ENCODE data around the gene HIBCH. TPM values are rescaled to one million over a fixed set of nuclear protein-coding genes. Genes with fewer than 3 reads are reported as not detected.
A peak's percentile ranks its signal among the peaks of the same experiment; 100 is the strongest.

The HIBCH gene
- total and polyA plus RNA-seq, 7 donors = 17.3 to 39.0 (median 22.3) TPM

DNA sequence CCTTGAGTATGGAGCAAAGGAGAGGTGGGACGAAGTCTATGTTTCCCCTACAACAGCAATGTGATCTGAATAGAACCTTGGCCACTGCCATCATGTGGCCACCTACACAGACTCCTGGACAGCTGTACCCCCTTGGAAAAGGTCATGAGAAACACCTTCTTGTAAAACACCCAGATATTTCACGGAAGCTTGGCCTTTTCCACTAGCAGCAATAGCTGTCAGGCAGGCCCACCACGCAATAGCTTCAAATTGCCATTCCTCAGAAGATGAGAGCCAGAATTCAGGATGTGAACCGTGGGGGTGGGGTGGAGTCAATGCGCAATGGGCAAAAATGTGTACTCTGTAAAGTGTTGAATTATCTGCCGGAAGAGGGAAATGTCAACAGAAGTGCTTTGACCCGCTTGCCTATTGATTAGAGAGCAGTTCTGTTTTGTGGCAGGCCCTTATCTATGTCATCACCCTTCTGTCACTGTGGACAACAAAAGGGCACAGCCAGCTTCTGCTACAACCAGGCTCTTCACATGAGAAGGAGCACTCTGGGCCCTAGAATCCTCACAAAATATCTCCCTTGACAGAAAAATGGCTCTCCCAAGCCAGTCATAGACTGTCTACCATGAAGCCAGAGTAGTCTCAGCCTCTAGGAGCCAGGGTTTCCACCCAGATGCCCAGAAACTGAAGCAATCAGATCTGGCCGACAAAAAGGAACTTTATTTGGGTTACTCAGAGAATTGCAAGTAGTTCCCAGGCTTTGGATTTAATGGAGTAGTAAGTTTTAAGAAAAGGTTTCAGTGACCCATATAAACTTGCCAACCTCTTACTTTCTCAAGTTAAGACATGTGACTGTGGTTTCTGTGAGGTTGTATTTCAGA lies 33.3 kb upstream of the HIBCH start:
- Histone ChIP-seq H3K9me3 (no peaks in the 10 kb centered on the region), H3K36me3 (ENCODE audit: insufficient read depth in 1 of 2, low read depth in 1 of 2) (no peaks in the 10 kb centered on the region), H3K4me1 (peaks cover 27% of the 10 kb centered on the region), H3K27ac (peak overlapping the region; percentile 66), H3K4me3 (no peak overlapping the region), H3K27me3 (ENCODE audit: insufficient read depth in 3 of 3, low read length in 2 of 3) (no peaks in the 10 kb centered on the region)
- WGBS, 3 donors = 78 to 89% (median 82%) methylated on average over 8 of the region's 8 CpGs
- intact Hi-C loops (cut with DNase I) = no loop called here
- ATAC-seq (peak; percentile 34 to 62 (median 45)), DNase-seq (no peak)
- TF ChIP-seq, protein P1, sequence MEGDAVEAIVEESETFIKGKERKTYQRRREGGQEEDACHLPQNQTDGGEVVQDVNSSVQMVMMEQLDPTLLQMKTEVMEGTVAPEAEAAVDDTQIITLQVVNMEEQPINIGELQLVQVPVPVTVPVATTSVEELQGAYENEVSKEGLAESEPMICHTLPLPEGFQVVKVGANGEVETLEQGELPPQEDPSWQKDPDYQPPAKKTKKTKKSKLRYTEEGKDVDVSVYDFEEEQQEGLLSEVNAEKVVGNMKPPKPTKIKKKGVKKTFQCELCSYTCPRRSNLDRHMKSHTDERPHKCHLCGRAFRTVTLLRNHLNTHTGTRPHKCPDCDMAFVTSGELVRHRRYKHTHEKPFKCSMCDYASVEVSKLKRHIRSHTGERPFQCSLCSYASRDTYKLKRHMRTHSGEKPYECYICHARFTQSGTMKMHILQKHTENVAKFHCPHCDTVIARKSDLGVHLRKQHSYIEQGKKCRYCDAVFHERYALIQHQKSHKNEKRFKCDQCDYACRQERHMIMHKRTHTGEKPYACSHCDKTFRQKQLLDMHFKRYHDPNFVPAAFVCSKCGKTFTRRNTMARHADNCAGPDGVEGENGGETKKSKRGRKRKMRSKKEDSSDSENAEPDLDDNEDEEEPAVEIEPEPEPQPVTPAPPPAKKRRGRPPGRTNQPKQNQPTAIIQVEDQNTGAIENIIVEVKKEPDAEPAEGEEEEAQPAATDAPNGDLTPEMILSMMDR (IDR thresholded peaks at IDR 0.05) = no peak

DNA sequence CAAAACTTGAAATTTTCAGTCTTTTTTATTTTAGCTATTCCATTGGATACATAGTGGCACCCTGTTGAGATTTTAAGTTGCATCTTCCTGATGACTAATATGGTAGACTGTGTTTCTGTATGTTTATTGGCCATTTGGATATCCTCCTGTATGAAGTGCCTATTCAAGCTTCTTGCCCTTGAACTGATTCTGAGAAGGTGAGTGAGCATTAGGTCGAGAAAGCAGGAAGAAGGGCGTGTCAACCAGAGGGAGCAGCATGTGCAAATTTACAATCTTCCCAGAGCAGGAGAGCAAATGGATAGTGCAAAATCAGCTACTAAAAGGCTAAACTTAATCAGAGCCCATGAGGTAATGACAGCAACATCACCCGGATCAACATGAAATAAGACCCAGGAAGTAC lies 32.3 kb upstream of the HIBCH start:
- H3K9me3 ChIP-seq = no peaks in the 10 kb centered on the region
- ATAC-seq (peak in 1 of 4 donors; percentile 14), DNase-seq (no peak)
- intact Hi-C loops (cut with DNase I) = no loop called here
- TF ChIP-seq, protein P1 (IDR thresholded peaks at IDR 0.05) = no peak
- H3K27ac ChIP-seq = no peak overlapping the region
- H3K36me3 ChIP-seq (ENCODE audit: insufficient read depth in 1 of 2, low read depth in 1 of 2) = no peaks in the 10 kb centered on the region
- no peak overlapping the region for H3K4me3 ChIP-seq
- no peaks in the 10 kb centered on the region for H3K27me3 ChIP-seq (ENCODE audit: insufficient read depth in 3 of 3, low read length in 2 of 3)
- 50 to 77% (median 64%) methylated on average over 3 of the region's 3 CpGs for WGBS, 3 donors
- H3K4me1 ChIP-seq = peaks cover 27% of the 10 kb centered on the region

DNA sequence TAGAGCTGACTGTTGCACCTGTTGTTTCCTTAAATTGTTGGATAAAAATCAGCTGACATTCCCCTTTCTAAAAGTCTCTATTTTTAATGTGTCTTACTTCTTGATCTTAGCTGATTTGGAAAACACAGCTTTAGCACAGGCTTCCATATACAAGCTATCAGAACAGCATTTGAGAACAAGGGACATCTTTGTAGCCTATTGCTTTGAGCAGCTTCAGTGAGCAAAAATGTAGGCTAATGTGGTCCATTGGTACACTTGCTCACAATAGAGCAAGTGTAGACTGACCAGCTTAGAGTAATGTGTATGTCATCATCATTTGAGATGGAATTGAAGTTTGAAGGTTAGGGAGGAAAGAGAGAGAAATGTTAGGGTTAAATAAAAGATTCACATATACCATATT lies 30.7 kb upstream of the HIBCH start:
- no peaks in the 10 kb centered on the region for H3K36me3 ChIP-seq (ENCODE audit: insufficient read depth in 1 of 2, low read depth in 1 of 2)
- H3K27ac ChIP-seq = no peak overlapping the region
- no peaks in the 10 kb centered on the region for H3K9me3 ChIP-seq
- no peak for ATAC-seq
- H3K4me3 ChIP-seq = no peak overlapping the region
- TF ChIP-seq, protein P1 (IDR thresholded peaks at IDR 0.05) = no peak
- no peaks in the 10 kb centered on the region for H3K27me3 ChIP-seq (ENCODE audit: insufficient read depth in 3 of 3, low read length in 2 of 3)
- peaks cover 31% of the 10 kb centered on the region for H3K4me1 ChIP-seq
- intact Hi-C loops (cut with DNase I) = no loop called here
- DNase-seq = no peak

DNA sequence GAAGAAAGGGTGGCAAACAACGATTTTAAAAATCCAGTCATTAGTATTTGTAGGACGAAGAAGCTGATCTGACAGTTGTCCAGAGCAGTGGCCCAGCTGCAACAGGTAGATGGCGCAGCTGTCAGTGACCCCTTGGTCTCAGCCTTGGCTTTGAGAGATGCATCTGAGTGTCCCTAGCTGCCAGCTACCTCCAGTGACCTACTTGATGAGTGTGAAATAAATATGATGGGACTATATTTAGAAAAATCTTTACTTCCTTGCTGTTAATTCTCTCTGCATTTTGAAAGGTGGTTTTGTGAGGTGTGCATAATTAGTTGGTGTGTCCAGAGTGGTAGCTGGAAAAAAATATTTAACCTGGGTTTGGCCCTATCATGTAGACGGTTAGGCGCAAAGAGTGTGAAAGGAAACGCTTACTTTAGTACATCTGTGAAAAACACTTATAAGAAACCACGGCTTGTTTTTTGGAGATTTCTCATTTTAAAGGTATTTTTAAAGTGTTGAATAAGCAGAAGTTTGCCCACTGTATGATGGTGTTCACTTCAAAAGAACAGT lies 24.7 kb upstream of the HIBCH start:
- DNase-seq (peak in 1 of 2 donors; percentile 69), ATAC-seq (peak; percentile 76 to 87 (median 86))
- TF ChIP-seq, protein P1 (IDR thresholded peaks at IDR 0.05) = peak; percentile 36
- Histone ChIP-seq H3K4me1 (peaks cover 27% of the 10 kb centered on the region), H3K27me3 (ENCODE audit: insufficient read depth in 3 of 3, low read length in 2 of 3) (no peaks in the 10 kb centered on the region), H3K9me3 (no peaks in the 10 kb centered on the region), H3K4me3 (peak overlapping the region; percentile 88), H3K36me3 (ENCODE audit: insufficient read depth in 1 of 2, low read depth in 1 of 2) (no peaks in the 10 kb centered on the region), H3K27ac (peak overlapping the region; percentile 90)
- intact Hi-C loops (cut with DNase I) = no loop called here
- 14 to 24% (median 21%) methylated on average over 7 of the region's 7 CpGs for WGBS, 3 donors
